Measurements from ENCODE around the gene DIPK1A.

Gene DIPK1A

GRCh38 chr1:92957030-92957734 lies 4.1 kb downstream of the DIPK1A start:
- H3K27me3 ChIP-seq (ENCODE audit: insufficient read depth, insufficient read length), result no peaks in the 10 kb centered on the region
- no peak for TF ChIP-seq ZNF274 (IDR thresholded peaks at IDR 0.05; ENCODE audit: low read depth, low read length)
- no peak for TF ChIP-seq SUZ12 (IDR thresholded peaks at IDR 0.05; ENCODE audit: extremely low read depth, insufficient read depth, insufficient read length)
- no peak overlapping the region for H3K4me3 ChIP-seq (ENCODE audit: insufficient read length, low read depth)
- H3K9ac ChIP-seq (ENCODE audit: insufficient read length, low read depth), result no peak overlapping the region
- H3K4me1 ChIP-seq (ENCODE audit: insufficient read depth, insufficient read length), result no peaks in the 10 kb centered on the region
- H3K36me3 ChIP-seq (ENCODE audit: insufficient read depth, insufficient read length, low read length), result no peaks in the 10 kb centered on the region
- no peaks in the 10 kb centered on the region for H3K9me3 ChIP-seq (ENCODE audit: insufficient read depth, low read length)
- DNase-seq (ENCODE audit: low read depth, low spot score), result no peak

DNA sequence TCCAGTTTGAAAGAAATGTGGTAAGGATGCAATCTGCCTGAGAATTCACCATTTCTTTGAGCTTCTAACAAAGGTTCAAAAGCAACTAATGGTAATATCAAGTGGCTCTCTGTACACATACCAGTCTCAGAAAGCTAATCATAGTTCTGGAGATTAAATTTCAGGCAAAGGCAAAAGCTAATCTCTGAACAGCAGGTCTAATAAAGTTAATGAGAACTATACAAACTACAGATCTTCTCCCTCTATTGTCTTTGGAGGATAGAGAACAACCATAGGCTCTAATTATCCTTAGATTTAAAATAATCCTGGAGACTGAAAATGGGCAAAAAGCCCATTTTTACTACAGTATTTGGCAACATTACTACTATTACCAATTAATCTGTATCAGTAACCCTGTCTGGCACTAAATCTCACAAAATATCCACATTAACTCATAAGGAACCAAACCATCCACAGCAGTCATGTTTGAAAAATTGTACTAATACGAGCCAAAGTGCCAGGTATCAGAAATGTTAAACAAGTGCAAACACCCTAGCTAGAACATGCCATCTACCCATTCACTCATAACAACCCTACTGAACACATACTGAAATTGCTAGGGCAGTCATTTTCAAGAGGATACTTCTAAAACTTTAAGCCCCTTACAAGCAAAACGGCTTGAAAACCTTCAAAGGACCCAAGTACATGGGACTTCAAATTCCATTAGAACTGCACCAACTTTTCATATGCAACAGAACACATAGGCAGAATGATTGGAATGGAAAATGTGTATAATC lies 4.8 kb downstream of the DIPK1A start:
- TF ChIP-seq ZNF274 (IDR thresholded peaks at IDR 0.05; ENCODE audit: low read depth, low read length) (no peak), YY1 (IDR thresholded peaks at IDR 0.05; ENCODE audit: insufficient read depth, insufficient read length) (no peak), SUZ12 (IDR thresholded peaks at IDR 0.05; ENCODE audit: extremely low read depth, insufficient read depth, insufficient read length) (no peak)
- Histone ChIP-seq H3K4me1 (ENCODE audit: insufficient read depth, insufficient read length) (no peaks in the 10 kb centered on the region), H3K36me3 (ENCODE audit: insufficient read depth, insufficient read length, low read length) (no peaks in the 10 kb centered on the region), H3K9ac (ENCODE audit: insufficient read length, low read depth) (no peak overlapping the region), H3K27me3 (ENCODE audit: insufficient read depth, insufficient read length) (no peaks in the 10 kb centered on the region), H3K4me3 (ENCODE audit: insufficient read length, low read depth) (no peak overlapping the region), H3K9me3 (ENCODE audit: insufficient read depth, low read length) (no peaks in the 10 kb centered on the region)
- no peak for DNase-seq (ENCODE audit: low read depth, low spot score)

GRCh38 chr1:92953491-92953890 lies 7.8 kb downstream of the DIPK1A start:
- no peaks in the 10 kb centered on the region for H3K4me1 ChIP-seq (ENCODE audit: insufficient read depth, insufficient read length)
- TF ChIP-seq YY1 (IDR thresholded peaks at IDR 0.05; ENCODE audit: insufficient read depth, insufficient read length) (no peak), ZNF274 (IDR thresholded peaks at IDR 0.05; ENCODE audit: low read depth, low read length) (no peak), SUZ12 (IDR thresholded peaks at IDR 0.05; ENCODE audit: extremely low read depth, insufficient read depth, insufficient read length) (no peak)
- no peaks in the 10 kb centered on the region for H3K27me3 ChIP-seq (ENCODE audit: insufficient read depth, insufficient read length)
- no peaks in the 10 kb centered on the region for H3K36me3 ChIP-seq (ENCODE audit: insufficient read depth, insufficient read length, low read length)
- no peak overlapping the region for H3K9ac ChIP-seq (ENCODE audit: insufficient read length, low read depth)
- no peak for DNase-seq (ENCODE audit: low read depth, low spot score)
- H3K9me3 ChIP-seq (ENCODE audit: insufficient read depth, low read length), result no peaks in the 10 kb centered on the region
- H3K4me3 ChIP-seq (ENCODE audit: insufficient read length, low read depth), result no peak overlapping the region

GRCh38 chr1:92952714-92953113 lies 8.5 kb downstream of the DIPK1A start:
- Histone ChIP-seq H3K9ac (ENCODE audit: insufficient read length, low read depth) (no peak overlapping the region), H3K4me3 (ENCODE audit: insufficient read length, low read depth) (no peak overlapping the region), H3K9me3 (ENCODE audit: insufficient read depth, low read length) (no peaks in the 10 kb centered on the region), H3K36me3 (ENCODE audit: insufficient read depth, insufficient read length, low read length) (no peaks in the 10 kb centered on the region), H3K27me3 (ENCODE audit: insufficient read depth, insufficient read length) (no peaks in the 10 kb centered on the region), H3K4me1 (ENCODE audit: insufficient read depth, insufficient read length) (no peaks in the 10 kb centered on the region)
- TF ChIP-seq YY1 (IDR thresholded peaks at IDR 0.05; ENCODE audit: insufficient read depth, insufficient read length) (no peak), ZNF274 (IDR thresholded peaks at IDR 0.05; ENCODE audit: low read depth, low read length) (no peak), SUZ12 (IDR thresholded peaks at IDR 0.05; ENCODE audit: extremely low read depth, insufficient read depth, insufficient read length) (no peak)
- no peak for DNase-seq (ENCODE audit: low read depth, low spot score)

DNA sequence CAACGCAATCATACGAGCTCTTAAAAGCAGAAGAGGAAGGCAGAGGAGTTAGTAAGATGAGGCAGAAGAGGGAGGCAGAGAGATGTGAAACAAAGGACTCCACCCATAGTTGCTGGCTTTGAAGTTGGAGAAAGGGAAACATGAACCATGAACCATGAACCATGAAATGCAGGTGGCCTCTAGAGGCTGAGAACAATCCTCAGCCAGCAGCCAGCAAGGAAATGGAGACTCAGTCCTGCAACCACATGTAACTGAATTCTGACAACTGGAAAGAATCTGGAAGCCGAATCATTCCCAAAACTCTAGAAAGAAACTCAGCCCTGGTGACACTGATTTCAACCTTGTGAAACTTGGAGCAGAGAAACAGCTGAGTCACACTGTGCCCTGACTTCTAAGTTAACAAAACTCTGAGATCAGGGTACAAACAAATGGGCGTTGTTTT lies 10.1 kb downstream of the DIPK1A start:
- H3K36me3 ChIP-seq (ENCODE audit: insufficient read depth, insufficient read length, low read length), result no peaks in the 10 kb centered on the region
- DNase-seq (ENCODE audit: low read depth, low spot score), result no peak
- H3K27me3 ChIP-seq (ENCODE audit: insufficient read depth, insufficient read length), result no peaks in the 10 kb centered on the region
- no peak overlapping the region for H3K9ac ChIP-seq (ENCODE audit: insufficient read length, low read depth)
- H3K4me3 ChIP-seq (ENCODE audit: insufficient read length, low read depth), result no peak overlapping the region
- H3K4me1 ChIP-seq (ENCODE audit: insufficient read depth, insufficient read length), result no peaks in the 10 kb centered on the region
- H3K9me3 ChIP-seq (ENCODE audit: insufficient read depth, low read length), result no peaks in the 10 kb centered on the region
- TF ChIP-seq YY1 (IDR thresholded peaks at IDR 0.05; ENCODE audit: insufficient read depth, insufficient read length) (no peak), SUZ12 (IDR thresholded peaks at IDR 0.05; ENCODE audit: extremely low read depth, insufficient read depth, insufficient read length) (no peak), ZNF274 (IDR thresholded peaks at IDR 0.05; ENCODE audit: low read depth, low read length) (no peak)

- TF ChIP-seq YY1 (IDR thresholded peaks at IDR 0.05; ENCODE audit: insufficient read depth, insufficient read length), result no peak
- Histone ChIP-seq H3K9me3 (ENCODE audit: insufficient read depth, low read length) (no peaks in the 10 kb centered on the region), H3K27me3 (ENCODE audit: insufficient read depth, insufficient read length) (no peaks in the 10 kb centered on the region), H3K9ac (ENCODE audit: insufficient read length, low read depth) (no peak overlapping the region), H3K4me1 (ENCODE audit: insufficient read depth, insufficient read length) (no peaks in the 10 kb centered on the region), H3K4me3 (ENCODE audit: insufficient read length, low read depth) (no peak overlapping the region), H3K36me3 (ENCODE audit: insufficient read depth, insufficient read length, low read length) (no peaks in the 10 kb centered on the region)
- no peak for DNase-seq (ENCODE audit: low read depth, low spot score)
These were observed 11.1 kb downstream of the DIPK1A start for GRCh38 chr1:92949937-92950817.

- no peaks in the 10 kb centered on the region for H3K4me1 ChIP-seq (ENCODE audit: insufficient read depth, insufficient read length)
- TF ChIP-seq YY1 (IDR thresholded peaks at IDR 0.05; ENCODE audit: insufficient read depth, insufficient read length) (no peak), SUZ12 (IDR thresholded peaks at IDR 0.05; ENCODE audit: extremely low read depth, insufficient read depth, insufficient read length) (no peak), ZNF274 (IDR thresholded peaks at IDR 0.05; ENCODE audit: low read depth, low read length) (no peak)
- H3K27me3 ChIP-seq (ENCODE audit: insufficient read depth, insufficient read length), result no peaks in the 10 kb centered on the region
- DNase-seq (ENCODE audit: low read depth, low spot score), result no peak
- H3K9ac ChIP-seq (ENCODE audit: insufficient read length, low read depth), result no peak overlapping the region
- no peaks in the 10 kb centered on the region for H3K36me3 ChIP-seq (ENCODE audit: insufficient read depth, insufficient read length, low read length)
- H3K9me3 ChIP-seq (ENCODE audit: insufficient read depth, low read length), result no peaks in the 10 kb centered on the region
- H3K4me3 ChIP-seq (ENCODE audit: insufficient read length, low read depth), result no peak overlapping the region
These were observed 13.2 kb downstream of the DIPK1A start for GRCh38 chr1:92948071-92948470.
